ENCODE measurements around the gene STX8. TPM values are rescaled to one million over a fixed set of nuclear protein-coding genes. Genes with fewer than 3 reads are reported as not detected.
A peak's percentile ranks its signal among the peaks of the same experiment; 100 is the strongest.

Gene STX8
- total and polyA plus RNA-seq, 4 donors: 14.7 to 39.5 (median 28.7) TPM

DNA sequence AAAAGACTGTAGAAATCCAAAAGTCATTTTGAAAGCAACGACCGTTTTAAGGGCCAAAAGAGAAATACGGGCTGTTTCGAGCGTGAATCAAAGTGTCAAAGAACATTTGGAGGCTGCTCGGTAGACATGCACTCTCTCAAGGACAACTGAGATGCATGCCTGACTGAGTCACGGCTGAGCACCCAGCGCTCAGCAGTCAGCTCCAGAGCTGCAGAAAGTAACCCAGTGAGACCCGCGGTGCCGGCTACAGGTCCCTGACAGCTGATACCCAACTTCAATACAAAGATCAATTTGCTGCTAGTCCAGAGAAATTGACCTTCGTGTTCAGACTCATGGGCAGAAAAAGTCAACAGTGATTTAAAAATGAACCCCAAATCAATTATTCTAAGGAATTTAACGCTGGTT lies 214.9 kb downstream of the STX8 start:
- TF ChIP-seq, protein P1, sequence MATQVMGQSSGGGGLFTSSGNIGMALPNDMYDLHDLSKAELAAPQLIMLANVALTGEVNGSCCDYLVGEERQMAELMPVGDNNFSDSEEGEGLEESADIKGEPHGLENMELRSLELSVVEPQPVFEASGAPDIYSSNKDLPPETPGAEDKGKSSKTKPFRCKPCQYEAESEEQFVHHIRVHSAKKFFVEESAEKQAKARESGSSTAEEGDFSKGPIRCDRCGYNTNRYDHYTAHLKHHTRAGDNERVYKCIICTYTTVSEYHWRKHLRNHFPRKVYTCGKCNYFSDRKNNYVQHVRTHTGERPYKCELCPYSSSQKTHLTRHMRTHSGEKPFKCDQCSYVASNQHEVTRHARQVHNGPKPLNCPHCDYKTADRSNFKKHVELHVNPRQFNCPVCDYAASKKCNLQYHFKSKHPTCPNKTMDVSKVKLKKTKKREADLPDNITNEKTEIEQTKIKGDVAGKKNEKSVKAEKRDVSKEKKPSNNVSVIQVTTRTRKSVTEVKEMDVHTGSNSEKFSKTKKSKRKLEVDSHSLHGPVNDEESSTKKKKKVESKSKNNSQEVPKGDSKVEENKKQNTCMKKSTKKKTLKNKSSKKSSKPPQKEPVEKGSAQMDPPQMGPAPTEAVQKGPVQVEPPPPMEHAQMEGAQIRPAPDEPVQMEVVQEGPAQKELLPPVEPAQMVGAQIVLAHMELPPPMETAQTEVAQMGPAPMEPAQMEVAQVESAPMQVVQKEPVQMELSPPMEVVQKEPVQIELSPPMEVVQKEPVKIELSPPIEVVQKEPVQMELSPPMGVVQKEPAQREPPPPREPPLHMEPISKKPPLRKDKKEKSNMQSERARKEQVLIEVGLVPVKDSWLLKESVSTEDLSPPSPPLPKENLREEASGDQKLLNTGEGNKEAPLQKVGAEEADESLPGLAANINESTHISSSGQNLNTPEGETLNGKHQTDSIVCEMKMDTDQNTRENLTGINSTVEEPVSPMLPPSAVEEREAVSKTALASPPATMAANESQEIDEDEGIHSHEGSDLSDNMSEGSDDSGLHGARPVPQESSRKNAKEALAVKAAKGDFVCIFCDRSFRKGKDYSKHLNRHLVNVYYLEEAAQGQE (IDR thresholded peaks at IDR 0.05): peak; percentile 9
- no peak for TF ChIP-seq TAF1 (conservative IDR thresholded peaks at IDR 0.05)
- TF ChIP-seq JUND (IDR thresholded peaks at IDR 0.05): peak in 1 of 2 donors; percentile 20
- TF ChIP-seq RXRA (IDR thresholded peaks at IDR 0.05): no peak
- peak; percentile 55 for TF ChIP-seq SP1 (IDR thresholded peaks at IDR 0.05)
- TF ChIP-seq HNF4A (conservative IDR thresholded peaks at IDR 0.05): peak; percentile 25 to 66
- no peak for TF ChIP-seq NR2F2 (IDR thresholded peaks at IDR 0.05)
- no peak for TF ChIP-seq FOXA2 (IDR thresholded peaks at IDR 0.05)
- Histone ChIP-seq H3K27ac (ENCODE audit: low read depth in 1 of 2, low read length in 2 of 2) (peak overlapping the region; percentile 40 to 70), H3K9me3 (ENCODE audit: control insufficient read depth in 4 of 4, low read length in 3 of 4) (no peaks in the 10 kb centered on the region), H3K27me3 (ENCODE audit: control insufficient read depth in 4 of 4, insufficient read depth in 4 of 4, low read length in 3 of 4) (no peaks in the 10 kb centered on the region), H3K9ac (ENCODE audit: low read depth in 1 of 2, low read length in 2 of 2) (no peak overlapping the region), H3K4me1 (ENCODE audit: control insufficient read depth in 4 of 4, insufficient read depth in 4 of 4, low read length in 3 of 4) (peaks cover 0 to 19% (median 9%) of the 10 kb centered on the region in 4 donors), H3K4me3 (ENCODE audit: low read depth in 1 of 3, low read length in 3 of 3) (peak overlapping the region in 1 of 3 donors; percentile 19), H3K36me3 (ENCODE audit: control insufficient read depth in 4 of 4, insufficient read depth in 3 of 4, low read depth in 1 of 4, low read length in 3 of 4) (no peaks in the 10 kb centered on the region)
- WGBS: 32% methylated on average over 13 of the region's 13 CpGs
- no peak for DNase-seq (ENCODE audit: low spot score)

- Histone ChIP-seq H3K27me3 (ENCODE audit: control insufficient read depth in 4 of 4, insufficient read depth in 4 of 4, low read length in 3 of 4) (no peaks in the 10 kb centered on the region), H3K9me3 (ENCODE audit: control insufficient read depth in 4 of 4, low read length in 3 of 4) (no peaks in the 10 kb centered on the region), H3K4me3 (ENCODE audit: low read depth in 1 of 3, low read length in 3 of 3) (no peak overlapping the region), H3K9ac (ENCODE audit: low read depth in 1 of 2, low read length in 2 of 2) (no peak overlapping the region), H3K27ac (ENCODE audit: low read depth in 1 of 2, low read length in 2 of 2) (no peak overlapping the region), H3K4me1 (ENCODE audit: control insufficient read depth in 4 of 4, insufficient read depth in 4 of 4, low read length in 3 of 4) (peaks cover 0 to 10% (median 5%) of the 10 kb centered on the region in 4 donors), H3K36me3 (ENCODE audit: control insufficient read depth in 4 of 4, insufficient read depth in 3 of 4, low read depth in 1 of 4, low read length in 3 of 4) (no peaks in the 10 kb centered on the region)
- 82% methylated on average over 3 of the region's 3 CpGs for WGBS
- TF ChIP-seq FOXA1 (IDR thresholded peaks at IDR 0.05): no peak
- TF ChIP-seq RXRA (IDR thresholded peaks at IDR 0.05): no peak
- TF ChIP-seq ATF3 (IDR thresholded peaks at IDR 0.05): no peak
- no peak for TF ChIP-seq GABPA (IDR thresholded peaks at IDR 0.05 in 1 of 2, conservative IDR thresholded peaks at IDR 0.05 in 1 of 2)
- no peak for TF ChIP-seq JUND (IDR thresholded peaks at IDR 0.05)
- no peak for TF ChIP-seq NR2F2 (IDR thresholded peaks at IDR 0.05)
- TF ChIP-seq, protein P2, sequence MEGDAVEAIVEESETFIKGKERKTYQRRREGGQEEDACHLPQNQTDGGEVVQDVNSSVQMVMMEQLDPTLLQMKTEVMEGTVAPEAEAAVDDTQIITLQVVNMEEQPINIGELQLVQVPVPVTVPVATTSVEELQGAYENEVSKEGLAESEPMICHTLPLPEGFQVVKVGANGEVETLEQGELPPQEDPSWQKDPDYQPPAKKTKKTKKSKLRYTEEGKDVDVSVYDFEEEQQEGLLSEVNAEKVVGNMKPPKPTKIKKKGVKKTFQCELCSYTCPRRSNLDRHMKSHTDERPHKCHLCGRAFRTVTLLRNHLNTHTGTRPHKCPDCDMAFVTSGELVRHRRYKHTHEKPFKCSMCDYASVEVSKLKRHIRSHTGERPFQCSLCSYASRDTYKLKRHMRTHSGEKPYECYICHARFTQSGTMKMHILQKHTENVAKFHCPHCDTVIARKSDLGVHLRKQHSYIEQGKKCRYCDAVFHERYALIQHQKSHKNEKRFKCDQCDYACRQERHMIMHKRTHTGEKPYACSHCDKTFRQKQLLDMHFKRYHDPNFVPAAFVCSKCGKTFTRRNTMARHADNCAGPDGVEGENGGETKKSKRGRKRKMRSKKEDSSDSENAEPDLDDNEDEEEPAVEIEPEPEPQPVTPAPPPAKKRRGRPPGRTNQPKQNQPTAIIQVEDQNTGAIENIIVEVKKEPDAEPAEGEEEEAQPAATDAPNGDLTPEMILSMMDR (IDR thresholded peaks at IDR 0.05; ENCODE audit: low read depth, low read length, missing input control): no peak
- TF ChIP-seq TAF1 (conservative IDR thresholded peaks at IDR 0.05): no peak
- no peak for TF ChIP-seq HNF4A (conservative IDR thresholded peaks at IDR 0.05)
- TF ChIP-seq, protein P1 (IDR thresholded peaks at IDR 0.05): no peak
- no peak for DNase-seq (ENCODE audit: low spot score)
Observed at GRCh38 chr17:9356488-9356911, 219.1 kb downstream of the STX8 start.

Measured in liver (tissue), 9 donors.